HepG2 (cell line): ENCODE results near the gene B3GNT7. TPM values are rescaled to one million over a fixed set of nuclear protein-coding genes. Genes with fewer than 3 reads are reported as not detected.

ENCODE experiments used
- ARID2 ChIP-seq: sonication (generic); formaldehyde crosslinking; IDR thresholded peaks from 2 replicates; pipeline ENCODE4 v1.8.1; 2022; ENCODE audit warnings: mild to moderate bottlenecking, missing genetic modification reagents, borderline replicate concordance
- CBFB ChIP-seq: sonication (generic); formaldehyde crosslinking; IDR thresholded peaks from 2 replicates; pipeline ENCODE4 v1.4.0; 2020; ENCODE audit warnings: missing genetic modification reagents
- ETV5 ChIP-seq: IDR thresholded peaks from 2 replicates; pipeline ENCODE4 v1.6.1; 2018; ENCODE audit warnings: missing biosample characterization, missing genetic modification reagents, inconsistent platforms, borderline replicate concordance
- HOXD1 ChIP-seq: sonication (generic); formaldehyde crosslinking; IDR thresholded peaks from 2 replicates; pipeline ENCODE4 v1.5.0; 2020; ENCODE audit warnings: missing genetic modification reagents
- ISX ChIP-seq: sonication (generic); formaldehyde crosslinking; conservative IDR thresholded peaks from 2 replicates; pipeline ENCODE4 v1.5.0; 2020; ENCODE audit warnings: missing genetic modification reagents
- KDM2A ChIP-seq: sonication (generic); formaldehyde crosslinking; IDR thresholded peaks from 2 replicates; pipeline ENCODE4 v1.4.0; 2020; ENCODE audit warnings: low read depth, missing genetic modification reagents, borderline replicate concordance
- MBNL3 ChIP-seq: fragments of 250-450 bp; sonication (Bioruptor Pico); conservative IDR thresholded peaks from 2 replicates; pipeline ENCODE4 v1.8.0; 2022; ENCODE audit warnings: mild to moderate bottlenecking, inconsistent platforms
- NFKB2 ChIP-seq: sonication (generic); formaldehyde crosslinking; IDR thresholded peaks from 2 replicates; pipeline ENCODE4 v1.4.0; 2020; ENCODE audit warnings: missing genetic modification reagents, borderline replicate concordance
- RELA ChIP-seq: sonication (generic); formaldehyde crosslinking; IDR thresholded peaks from 2 replicates; pipeline ENCODE4 v1.4.0; 2020; ENCODE audit warnings: missing genetic modification reagents
- SKI ChIP-seq: fragments of 450-650 bp; IDR thresholded peaks from one replicate; pipeline ENCODE4 v1.6.1; 2018; ENCODE audit warnings: mild to moderate bottlenecking; ENCODE audit not compliant: partially characterized antibody
- SNAPC5 ChIP-seq: sonication (generic); formaldehyde crosslinking; IDR thresholded peaks from 2 replicates; pipeline ENCODE4 v1.8.1; 2023; ENCODE audit warnings: mild to moderate bottlenecking, missing genetic modification reagents, borderline replicate concordance
- SP1 ChIP-seq, 2 experiments: fragments of 450-650 bp in 1 of 2; sonication (generic) in 1 of 2; formaldehyde crosslinking in 1 of 2; IDR thresholded peaks; 2 replicates each; pipeline versions ENCODE4 v1.4.0 to v1.6.1; 2016 to 2020; ENCODE audit warnings: missing genetic modification reagents in 1 of 2
- THYN1 ChIP-seq: sonication (generic); formaldehyde crosslinking; IDR thresholded peaks from 2 replicates; pipeline ENCODE4 v1.8.1; 2023; ENCODE audit warnings: low read depth, mild to moderate bottlenecking, moderate library complexity, missing genetic modification reagents, borderline replicate concordance
- ZNF281 ChIP-seq: sonication (generic); formaldehyde crosslinking; IDR thresholded peaks from 2 replicates; pipeline ENCODE4 v1.4.0; 2020; ENCODE audit warnings: missing genetic modification reagents, borderline replicate concordance
- ZNF577 ChIP-seq: sonication (generic); formaldehyde crosslinking; IDR thresholded peaks from 2 replicates; pipeline ENCODE4 v1.4.0; 2020; ENCODE audit warnings: mild to moderate bottlenecking, low read depth, missing genetic modification reagents, borderline replicate concordance
- ZNF609 ChIP-seq: sonication (generic); formaldehyde crosslinking; IDR thresholded peaks from 2 replicates; pipeline ENCODE4 v1.4.0; 2020; ENCODE audit warnings: mild to moderate bottlenecking, missing genetic modification reagents, borderline replicate concordance
- ZNF674 ChIP-seq: sonication (generic); formaldehyde crosslinking; IDR thresholded peaks from 2 replicates; pipeline ENCODE4 v1.5.0; 2020; ENCODE audit warnings: low read depth, mild to moderate bottlenecking, missing genetic modification reagents
- ZNF782 ChIP-seq: sonication (generic); formaldehyde crosslinking; IDR thresholded peaks from 2 replicates; pipeline ENCODE4 v1.4.0; 2020; ENCODE audit warnings: missing genetic modification reagents, mild to moderate bottlenecking, borderline replicate concordance
- ZNF83 ChIP-seq: sonication (generic); formaldehyde crosslinking; IDR thresholded peaks from 2 replicates; pipeline ENCODE4 v1.4.0; 2020; ENCODE audit warnings: missing genetic modification reagents, mild to moderate bottlenecking, borderline replicate concordance
- ZNF891 ChIP-seq: sonication (generic); formaldehyde crosslinking; IDR thresholded peaks from 2 replicates; pipeline ENCODE4 v1.5.0; 2020; ENCODE audit warnings: mild to moderate bottlenecking, missing genetic modification reagents
- polyA plus RNA-seq, 8 experiments: library from polyadenylated mRNA; depleted of rRNA in 3 of 8; stranded (reverse) in 7 of 8; unstranded in 1 of 8; fragments of >200 nt; fragmentation: Illumina TruSeq in 4 of 8; extraction: Trizol in 4 of 8; gene quantifications; 2 replicates each; pipeline versions ENCODE4 v1.2.1 to v1.2.3, GENCODE V29; 2011 to 2016; ENCODE audit warnings: low read depth in 4 of 8, missing spikeins in 1 of 8, mixed read lengths in 1 of 8; ENCODE audit not compliant: insufficient read depth in 1 of 8
- total RNA-seq, 5 experiments: library from RNA; depleted of rRNA; stranded (reverse); fragments of >200 nt; fragmentation: Illumina TruSeq; extraction: Trizol; gene quantifications; 2 replicates each; pipeline ENCODE4 v1.2.3, GENCODE V29; 2016; ENCODE audit warnings: low read depth in 1 of 5
- TF ChIP-seq, protein P1 (sequence below): sonication (generic); formaldehyde crosslinking; conservative IDR thresholded peaks from 2 replicates; pipeline ENCODE4 v1.8.1; 2023; ENCODE audit warnings: missing genetic modification reagents

Gene B3GNT7
- total and polyA plus RNA-seq, 2 of the 13 experiments (the other 11 are each of a cell fraction or from before 2014, with no cell fraction given) = 0.04 to 0.24 TPM

GRCh38 chr2:231388725-231389346 is 6.7 kb upstream of the B3GNT7 start (continued):
- peak; percentile 44; the same call in 1 of the 2 replicates for TF ChIP-seq ZNF609 (CRISPR knock-in tag)
- TF ChIP-seq MBNL3 (CRISPR knock-in tag) = no peak
- no peak for TF ChIP-seq ARID2 (CRISPR knock-in tag)
- TF ChIP-seq SNAPC5 (CRISPR knock-in tag) = no peak
- no peak for TF ChIP-seq HOXD1 (CRISPR knock-in tag)
- TF ChIP-seq KDM2A (CRISPR knock-in tag) = no peak
- TF ChIP-seq SKI = no peak
- TF ChIP-seq SP1 (IDR thresholded peaks at IDR 0.05) = no peak
- TF ChIP-seq SP1 (CRISPR knock-in tag; IDR thresholded peaks at IDR 0.05) = no peak
- TF ChIP-seq ZNF577 (CRISPR knock-in tag) = no peak
- TF ChIP-seq, protein P1, sequence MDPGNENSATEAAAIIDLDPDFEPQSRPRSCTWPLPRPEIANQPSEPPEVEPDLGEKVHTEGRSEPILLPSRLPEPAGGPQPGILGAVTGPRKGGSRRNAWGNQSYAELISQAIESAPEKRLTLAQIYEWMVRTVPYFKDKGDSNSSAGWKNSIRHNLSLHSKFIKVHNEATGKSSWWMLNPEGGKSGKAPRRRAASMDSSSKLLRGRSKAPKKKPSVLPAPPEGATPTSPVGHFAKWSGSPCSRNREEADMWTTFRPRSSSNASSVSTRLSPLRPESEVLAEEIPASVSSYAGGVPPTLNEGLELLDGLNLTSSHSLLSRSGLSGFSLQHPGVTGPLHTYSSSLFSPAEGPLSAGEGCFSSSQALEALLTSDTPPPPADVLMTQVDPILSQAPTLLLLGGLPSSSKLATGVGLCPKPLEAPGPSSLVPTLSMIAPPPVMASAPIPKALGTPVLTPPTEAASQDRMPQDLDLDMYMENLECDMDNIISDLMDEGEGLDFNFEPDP (CRISPR knock-in tag) = no peak
- TF ChIP-seq ZNF782 (CRISPR knock-in tag) = no peak
- no peak for TF ChIP-seq RELA (CRISPR knock-in tag)
- no peak for TF ChIP-seq NFKB2 (CRISPR knock-in tag)
- no peak for TF ChIP-seq ZNF674 (CRISPR knock-in tag)
- TF ChIP-seq ZNF891 (CRISPR knock-in tag) = no peak
- no peak for TF ChIP-seq THYN1
- 0 out of 2 replicates have a peak, but pooled peaks have one; percentile 65 for TF ChIP-seq ZNF83 (CRISPR knock-in tag)
- TF ChIP-seq ISX (CRISPR knock-in tag) = no peak
- no peak for TF ChIP-seq ETV5
- TF ChIP-seq ZNF281 = 0 out of 2 replicates have a peak, but pooled peaks have one; percentile 1
- TF ChIP-seq CBFB (CRISPR knock-in tag) = no peak
